Fibroblast of pulmonary artery (primary cell): ENCODE results near the gene LRTM2.

Experiments used
- DNase-seq: peaks from one replicate; pipeline ENCODE4 v3.0.0-alpha.2; 2010; ENCODE audit warnings: low read depth
- H3K4me3 ChIP-seq: replicated peaks from 2 replicates; pipeline ENCODE4 v1.5.1; 2011; ENCODE audit warnings: low read depth, mild to moderate bottlenecking, control low read depth, low read length, moderate library complexity
- TF ChIP-seq, protein P1 (sequence below): IDR thresholded peaks from 2 replicates; pipeline ENCODE4 v1.5.1; 2011; ENCODE audit warnings: mild to moderate bottlenecking, control low read depth, low read length, inconsistent platforms; ENCODE audit errors: missing control alignments

LRTM2 gene

DNA sequence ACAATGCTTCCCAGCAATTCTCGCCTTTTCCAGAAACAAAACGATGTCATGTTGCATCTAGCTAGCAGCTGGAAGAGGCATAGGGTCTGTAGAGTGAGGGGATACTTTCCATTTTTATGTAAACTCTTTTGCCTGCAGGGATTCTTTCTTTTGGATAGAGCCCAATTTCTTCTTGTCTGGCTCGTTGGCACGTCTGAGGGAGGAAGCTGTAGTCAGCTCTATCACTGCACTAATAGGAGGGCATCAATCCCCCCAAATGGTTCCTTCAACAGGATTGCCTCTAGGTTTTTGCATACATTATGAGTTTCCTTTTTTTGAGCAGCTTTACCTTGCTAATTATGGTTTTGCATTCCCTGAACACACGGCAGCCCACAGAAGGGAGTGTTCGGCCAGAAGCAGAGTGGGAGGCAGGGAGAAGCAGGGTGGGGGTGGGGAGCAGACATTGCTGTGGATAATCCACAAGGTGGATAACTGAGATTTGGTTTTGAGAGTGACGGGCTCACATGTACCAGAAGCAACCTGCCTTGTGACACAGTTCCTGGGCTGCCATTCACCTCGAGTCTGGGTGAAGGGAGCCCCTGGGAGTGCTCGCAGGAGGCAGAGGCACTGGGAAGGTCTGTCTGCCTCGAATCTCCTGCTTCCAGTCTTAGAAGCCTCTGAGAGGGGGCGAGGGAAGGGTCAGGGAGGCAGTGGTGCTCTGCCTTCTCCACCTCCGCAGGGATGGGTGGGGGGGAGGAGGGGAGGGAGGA lies 24.5 kb downstream of the LRTM2 start:
- H3K4me3 ChIP-seq = no peak overlapping the region
- TF ChIP-seq, protein P1, sequence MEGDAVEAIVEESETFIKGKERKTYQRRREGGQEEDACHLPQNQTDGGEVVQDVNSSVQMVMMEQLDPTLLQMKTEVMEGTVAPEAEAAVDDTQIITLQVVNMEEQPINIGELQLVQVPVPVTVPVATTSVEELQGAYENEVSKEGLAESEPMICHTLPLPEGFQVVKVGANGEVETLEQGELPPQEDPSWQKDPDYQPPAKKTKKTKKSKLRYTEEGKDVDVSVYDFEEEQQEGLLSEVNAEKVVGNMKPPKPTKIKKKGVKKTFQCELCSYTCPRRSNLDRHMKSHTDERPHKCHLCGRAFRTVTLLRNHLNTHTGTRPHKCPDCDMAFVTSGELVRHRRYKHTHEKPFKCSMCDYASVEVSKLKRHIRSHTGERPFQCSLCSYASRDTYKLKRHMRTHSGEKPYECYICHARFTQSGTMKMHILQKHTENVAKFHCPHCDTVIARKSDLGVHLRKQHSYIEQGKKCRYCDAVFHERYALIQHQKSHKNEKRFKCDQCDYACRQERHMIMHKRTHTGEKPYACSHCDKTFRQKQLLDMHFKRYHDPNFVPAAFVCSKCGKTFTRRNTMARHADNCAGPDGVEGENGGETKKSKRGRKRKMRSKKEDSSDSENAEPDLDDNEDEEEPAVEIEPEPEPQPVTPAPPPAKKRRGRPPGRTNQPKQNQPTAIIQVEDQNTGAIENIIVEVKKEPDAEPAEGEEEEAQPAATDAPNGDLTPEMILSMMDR = no peak
- DNase-seq = no peak

DNA sequence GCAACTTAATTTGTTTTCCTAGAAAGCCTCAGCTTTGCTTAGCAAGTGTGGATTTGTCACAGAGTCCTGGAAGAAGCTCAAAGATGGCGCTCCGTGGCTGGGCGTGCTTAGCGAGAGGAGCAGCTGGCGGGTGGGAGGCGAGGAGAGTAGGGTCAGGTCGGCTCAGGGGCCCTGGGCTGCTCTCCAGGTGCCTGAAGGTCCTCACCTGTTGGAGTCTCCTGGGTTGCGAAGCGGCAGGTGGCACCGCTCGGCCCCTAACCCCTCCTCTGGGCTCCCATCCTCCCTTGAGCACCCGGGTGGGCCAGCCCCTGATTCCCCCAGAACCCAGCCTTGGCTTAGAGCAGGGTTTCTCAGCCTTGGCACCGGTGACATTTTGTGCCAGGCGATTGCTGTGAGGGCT lies 25.1 kb downstream of the LRTM2 start:
- TF ChIP-seq, protein P1 = no peak
- DNase-seq = no peak
- H3K4me3 ChIP-seq = no peak overlapping the region

DNA sequence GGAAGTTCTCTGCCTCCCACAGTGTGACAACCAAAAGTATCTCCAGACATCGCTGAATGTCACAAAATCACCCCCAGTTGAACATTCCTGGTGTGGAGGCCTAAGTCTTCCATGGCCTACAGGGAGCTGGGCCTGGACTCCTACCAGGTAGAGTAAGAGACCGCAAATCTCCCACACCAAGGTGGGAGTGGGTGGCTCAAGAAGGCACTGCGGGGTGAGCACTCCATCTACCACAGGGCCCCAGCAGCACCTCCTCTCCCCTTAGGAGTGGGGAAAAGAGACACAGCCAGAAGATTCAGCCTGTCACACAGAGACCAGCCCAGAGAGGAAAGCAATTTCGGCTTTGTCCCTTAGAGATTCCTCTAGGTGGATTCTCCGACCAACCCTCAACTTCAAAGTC lies 25.5 kb downstream of the LRTM2 start:
- DNase-seq = no peak

DNA sequence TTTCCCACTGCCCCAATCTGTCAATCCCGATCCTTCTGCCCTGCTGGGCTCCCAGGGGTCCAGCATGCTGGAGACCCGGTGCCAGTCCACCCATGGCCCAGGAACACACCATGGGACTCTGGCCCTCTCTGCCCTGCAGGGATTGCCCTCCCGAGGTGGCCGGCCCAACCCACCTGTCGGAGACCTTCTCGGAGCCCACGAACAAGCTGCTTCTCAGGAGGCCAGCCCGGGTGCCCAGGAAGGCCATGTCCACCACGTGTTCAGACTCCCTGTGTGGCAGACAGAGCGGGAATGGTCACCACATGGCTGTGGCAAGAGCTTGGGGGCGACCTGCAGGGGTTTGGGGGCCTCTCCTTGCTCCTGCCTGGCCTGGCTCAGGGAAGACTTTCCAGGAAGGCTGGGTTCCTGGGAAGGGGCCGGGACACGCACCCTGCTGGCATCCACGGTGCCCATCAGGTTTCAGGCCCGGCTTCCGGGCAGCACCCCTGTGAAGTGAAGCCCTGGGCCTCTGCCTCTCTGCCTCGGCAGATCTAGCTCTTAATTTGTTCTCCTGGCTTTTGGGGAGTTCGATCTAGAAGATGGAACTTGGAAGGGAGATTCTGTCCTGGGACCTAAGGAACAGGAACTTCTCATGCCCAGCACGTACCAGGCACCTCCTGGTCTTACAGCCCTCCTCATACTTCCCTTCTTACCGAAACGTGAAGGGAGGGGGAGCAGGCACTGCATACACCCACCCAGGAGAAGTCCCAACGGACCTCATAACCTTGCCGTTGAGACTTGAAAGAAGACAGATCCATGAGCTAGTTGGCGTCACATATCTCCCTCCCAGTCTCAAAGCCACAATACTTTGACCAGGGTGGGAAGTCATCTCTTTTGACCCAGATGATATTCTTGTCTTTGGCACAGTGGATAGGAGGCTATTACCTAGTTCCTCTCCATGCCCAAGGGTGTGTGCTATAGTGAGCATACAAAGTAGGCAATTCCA lies 26.3 kb downstream of the LRTM2 start:
- no peak overlapping the region for H3K4me3 ChIP-seq
- DNase-seq = no peak
- TF ChIP-seq, protein P1 = no peak

More for the DNA sequence above, 25.5 kb downstream of the LRTM2 start:
- TF ChIP-seq, protein P1 = no peak
- H3K4me3 ChIP-seq = no peak overlapping the region

DNA sequence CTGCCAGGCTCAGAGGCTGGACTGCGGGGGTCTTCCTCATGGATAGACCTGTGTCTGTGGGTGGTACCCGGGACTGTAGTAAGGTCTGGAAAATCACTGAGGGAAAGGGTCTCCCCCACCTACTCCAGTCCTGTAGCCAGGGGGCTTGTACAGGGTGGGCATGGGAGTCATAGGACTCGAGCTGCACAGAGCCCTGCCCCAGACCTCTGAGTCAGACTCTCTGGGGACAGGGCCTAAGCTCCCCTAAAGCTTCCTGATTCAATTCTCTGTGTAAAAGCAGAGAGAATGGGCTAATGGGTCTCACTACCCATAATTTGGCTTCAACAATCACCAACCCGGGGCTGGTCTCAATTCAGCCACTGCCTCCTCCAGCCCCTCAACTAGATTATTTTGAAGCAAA lies 27.0 kb downstream of the LRTM2 start:
- DNase-seq = no peak
- TF ChIP-seq, protein P1 = no peak
- no peak overlapping the region for H3K4me3 ChIP-seq

DNA sequence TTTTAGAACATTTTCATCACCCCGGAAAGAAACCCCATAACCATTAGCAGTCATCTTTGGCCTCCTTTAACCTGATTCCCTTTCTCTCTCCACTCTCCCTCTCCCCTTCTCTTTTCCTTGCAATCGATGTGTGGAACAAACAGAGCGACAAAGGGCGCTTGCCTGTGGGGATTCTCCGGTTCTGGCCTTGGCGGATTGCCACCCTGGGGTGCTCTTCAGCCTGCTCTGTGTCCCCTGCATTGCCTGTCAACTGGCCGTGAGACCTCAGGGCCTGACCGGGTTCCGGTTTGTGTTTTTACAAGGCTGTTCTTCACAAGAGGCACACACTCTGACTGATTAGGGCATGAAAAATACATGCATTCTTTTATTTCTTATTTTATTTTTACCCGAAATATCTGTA lies 27.8 kb downstream of the LRTM2 start:
- no peak for DNase-seq
- TF ChIP-seq, protein P1 = no peak
- no peak overlapping the region for H3K4me3 ChIP-seq
